GM10248 (cell line): ENCODE data around the gene PHEX.

Experiments
- CTCF ChIA-PET: fragments of 300-600 bp; sonication (Branson Sonifier 250); formaldehyde crosslinking; extraction: SDS; loops from one replicate; lab custom pipeline; 2021; ENCODE audit warnings: antibody characterized with exemption; lab: Yijun Ruan, JAX
- POLR2A ChIA-PET: fragments of 350-650 bp; sonication (Branson Sonifier 250); formaldehyde crosslinking; extraction: SDS; loops from one replicate; lab custom pipeline; 2020; ENCODE audit warnings: antibody characterized with exemption; lab: Yijun Ruan, JAX
- DNase-seq: peaks from one replicate; pipeline ENCODE4 v3.0.0; 2012; ENCODE audit errors: extremely low spot score
- CTCF ChIP-seq: IDR thresholded peaks from 2 replicates; pipeline ENCODE4 v1.5.1; 2012; ENCODE audit warnings: mild to moderate bottlenecking, low read depth; ENCODE audit errors: extremely low read depth, missing control alignments, control extremely low read depth

Gene PHEX

GRCh38 chrX:22095856-22096255, 63.7 kb downstream of the PHEX start:
- no peak for TF ChIP-seq CTCF
- POLR2A ChIA-PET = no interaction called here
- CTCF ChIA-PET = interaction anchor here (0.7 kb wide), 1 partner anchor 14 kb away, joined by 3 read pairs; no protein-coding TSS in a partner anchor
- no peak for DNase-seq

GRCh38 chrX:22097012-22097694, 65.0 kb downstream of the PHEX start:
- CTCF ChIA-PET = no interaction called here
- no peak for DNase-seq
- POLR2A ChIA-PET = no interaction called here
- TF ChIP-seq CTCF = no peak

GRCh38 chrX:22105231-22105630, 73.1 kb downstream of the PHEX start:
- CTCF ChIA-PET = interaction anchor here (1.0 kb wide), 1 partner anchor 11 kb away, joined by 3 read pairs; no protein-coding TSS in a partner anchor
- TF ChIP-seq CTCF = no peak
- POLR2A ChIA-PET = no interaction called here
- no peak for DNase-seq

GRCh38 chrX:22105971-22106370, 73.8 kb downstream of the PHEX start:
- TF ChIP-seq CTCF = no peak
- ChIA-PET POLR2A (no interaction called here), CTCF (interaction anchor here (0.7 to 1.0 kb wide), 3 partner anchors 11 to 15 kb away, joined by 3 read pairs; no protein-coding TSS in a partner anchor)
- DNase-seq = no peak

- no peak for TF ChIP-seq CTCF
- ChIA-PET CTCF (interaction anchor here (2.5 kb wide), 1 partner anchor 125 kb away, joined by 11 read pairs; no protein-coding TSS in a partner anchor), POLR2A (no interaction called here)
- no peak for DNase-seq
Measured at GRCh38 chrX:22109442-22109841, 77.3 kb downstream of the PHEX start.

GRCh38 chrX:22110729-22111494, 78.8 kb downstream of the PHEX start:
- TF ChIP-seq CTCF = no peak
- CTCF ChIA-PET = interaction anchor here (1.5 to 2.5 kb wide), 2 partner anchors 11 to 126 kb away, joined by 4 to 11 read pairs; no protein-coding TSS in a partner anchor

More at GRCh38 chrX:22110729-22111494, 78.8 kb downstream of the PHEX start:
- POLR2A ChIA-PET = no interaction called here
- DNase-seq = no peak
